HG03520 (cell line): ENCODE results near the gene ITGA3.
"Not testable (repeated sequence)": the region's sequence is repeated elsewhere in the genome, so short reads cannot be mapped to it uniquely, and the experiment has no call there.

Source experiments
- ATAC-seq: cut with Tn5 transposase; IDR thresholded peaks from one replicate; pipeline ENCODE4 v1.9.1; 2021; ENCODE audit warnings: mild to moderate bottlenecking, moderate library complexity; ENCODE audit not compliant: unreplicated experiment

Gene ITGA3

GRCh38 chr17:50051082-50051576 lies 4.8 kb upstream of the ITGA3 start:
- no peak for ATAC-seq

- ATAC-seq = no peak
These were observed 4.3 kb upstream of the ITGA3 start for GRCh38 chr17:50051606-50052005.

GRCh38 chr17:50052241-50052796 lies 3.6 kb upstream of the ITGA3 start:
- no peak for ATAC-seq

- no peak for ATAC-seq
These were observed 2.9 kb upstream of the ITGA3 start for GRCh38 chr17:50052822-50053653.

GRCh38 chr17:50053654-50053960 lies 2.3 kb upstream of the ITGA3 start:
- ATAC-seq = no peak

- no peak for ATAC-seq
These were observed 870 bp upstream of the ITGA3 start for GRCh38 chr17:50055055-50055425.

GRCh38 chr17:50056217-50056960 lies 479 bp downstream of the ITGA3 start:
- ATAC-seq = no peak

GRCh38 chr17:50056961-50057330 lies 1.0 kb downstream of the ITGA3 start:
- no peak for ATAC-seq

- no peak for ATAC-seq
These were observed 1.6 kb downstream of the ITGA3 start for GRCh38 chr17:50057521-50057991.

- ATAC-seq = no peak
These were observed 2.5 kb downstream of the ITGA3 start for GRCh38 chr17:50058296-50058953.

GRCh38 chr17:50059256-50059655 lies 3.3 kb downstream of the ITGA3 start:
- ATAC-seq = no peak

GRCh38 chr17:50059759-50060273 lies 3.9 kb downstream of the ITGA3 start:
- no peak for ATAC-seq

GRCh38 chr17:50060951-50061712 lies 5.2 kb downstream of the ITGA3 start:
- no peak for ATAC-seq

- ATAC-seq = not testable (repeated sequence)
These were observed 5.8 kb downstream of the ITGA3 start for GRCh38 chr17:50061713-50062045.

GRCh38 chr17:50062293-50063243 lies 6.7 kb downstream of the ITGA3 start:
- no peak for ATAC-seq

GRCh38 chr17:50063561-50064252 lies 7.8 kb downstream of the ITGA3 start:
- no peak for ATAC-seq

GRCh38 chr17:50064253-50065001 lies 8.5 kb downstream of the ITGA3 start:
- no peak for ATAC-seq

- ATAC-seq = no peak
These were observed 9.1 kb downstream of the ITGA3 start for GRCh38 chr17:50065056-50065455.
